Neural crest cell (in vitro differentiated cells): Measurements from ENCODE around the gene AXIN1. TPM values are rescaled to one million over a fixed set of nuclear protein-coding genes. Genes with fewer than 3 reads are reported as not detected.

Source experiments
- DNase-seq: peaks from one replicate; pipeline ENCODE4 v3.0.0; 2021; ENCODE audit warnings: low read depth, mixed read lengths, low spot score
- H3K27ac Mint-ChIP-seq: one replicate; pipeline ENCODE4 v1.8.0; 2021; ENCODE audit warnings: mild to moderate bottlenecking, mixed read lengths; ENCODE audit not compliant: unreplicated experiment
- H3K27me3 Mint-ChIP-seq: 2 replicates; pipeline ENCODE4 v1.8.0; 2021; ENCODE audit warnings: low read depth, mild to moderate bottlenecking, mixed read lengths
- H3K36me3 Mint-ChIP-seq: 2 replicates; pipeline ENCODE4 v1.8.0; 2021; ENCODE audit warnings: low read depth, mild to moderate bottlenecking, mixed read lengths
- H3K4me1 Mint-ChIP-seq: 2 replicates; pipeline ENCODE4 v1.8.0; 2021; ENCODE audit warnings: mixed read lengths
- H3K4me3 Mint-ChIP-seq: one replicate; pipeline ENCODE4 v1.8.0; 2021; ENCODE audit warnings: mild to moderate bottlenecking, mixed read lengths
- H3K9me3 Mint-ChIP-seq: 2 replicates; pipeline ENCODE4 v1.8.0; 2021; ENCODE audit warnings: mixed read lengths
- CTCF ChIP-seq: fragments of 200-600 bp; sonication (generic); conservative IDR thresholded peaks from 2 replicates; pipeline ENCODE4 v1.5.0; 2021; ENCODE audit warnings: antibody characterized with exemption, mild to moderate bottlenecking
- total RNA-seq: library from RNA; stranded (reverse); gene quantifications from 2 replicates; pipeline ENCODE4 v1.2.1, GENCODE V29; 2021

AXIN1 gene
- total RNA-seq, 1 donor from 2014 or later, result 38.2 TPM

DNA sequence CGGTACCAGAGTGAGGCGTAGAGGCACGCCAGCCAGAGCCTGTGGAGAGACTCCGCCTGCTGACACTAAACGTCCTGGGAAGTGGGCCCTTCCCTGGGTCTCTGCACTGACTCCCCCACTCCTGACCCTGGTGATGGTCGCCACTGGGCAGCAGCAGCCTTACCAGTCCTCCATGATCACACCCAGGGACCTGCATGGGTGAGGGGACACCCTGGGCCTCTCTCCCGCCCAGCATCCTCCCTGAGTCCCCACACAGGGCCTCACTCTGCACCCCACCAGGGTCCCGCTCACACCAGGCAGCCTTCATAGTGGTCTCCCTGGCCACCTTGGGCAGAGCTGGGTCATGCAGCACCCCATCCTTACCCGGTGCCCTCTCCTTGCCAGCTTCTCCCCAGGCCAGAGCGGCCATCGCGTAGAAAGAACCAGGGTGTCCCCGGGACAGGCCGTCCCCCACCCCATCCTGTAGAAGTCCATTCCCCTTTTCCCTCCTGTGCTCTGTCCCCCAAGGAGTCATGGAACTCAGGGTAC, 87.5 kb downstream of the AXIN1 start:
- Mint-ChIP-seq H3K4me1 (no peaks in the 10 kb centered on the region), H3K4me3 (no peak overlapping the region), H3K36me3 (no peaks in the 10 kb centered on the region), H3K27ac (no peak overlapping the region), H3K9me3 (no peaks in the 10 kb centered on the region), H3K27me3 (peaks cover 5% of the 10 kb centered on the region)
- no peak for DNase-seq
- TF ChIP-seq CTCF, result no peak

GRCh38 chr16:264440-264951, 88.0 kb downstream of the AXIN1 start:
- no peak for DNase-seq
- H3K4me3 Mint-ChIP-seq, result no peak overlapping the region

DNA sequence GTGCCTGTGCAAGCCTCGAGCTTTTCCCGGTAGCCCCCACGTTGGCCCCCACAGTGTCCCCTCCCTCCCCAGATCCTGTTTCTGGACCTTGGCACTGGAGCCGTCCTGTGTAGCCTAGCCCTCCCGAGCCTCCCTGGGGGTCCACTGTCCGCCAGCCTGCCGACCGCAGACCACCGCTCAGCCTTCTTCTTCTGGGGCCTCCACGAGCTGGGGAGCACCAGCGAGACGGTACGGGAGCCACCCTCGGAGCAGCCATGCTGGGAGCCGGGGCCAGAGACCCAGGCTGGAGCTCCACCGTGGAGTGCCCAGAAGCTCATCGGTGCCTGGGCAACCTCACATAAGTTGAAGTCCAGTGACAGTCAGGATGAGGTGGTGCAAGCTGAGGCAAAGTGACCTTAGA, 88.6 kb downstream of the AXIN1 start:
- Mint-ChIP-seq H3K36me3 (no peaks in the 10 kb centered on the region), H3K27ac (no peak overlapping the region), H3K27me3 (peaks cover 5% of the 10 kb centered on the region), H3K9me3 (no peaks in the 10 kb centered on the region), H3K4me1 (no peaks in the 10 kb centered on the region), H3K4me3 (no peak overlapping the region)
- TF ChIP-seq CTCF, result no peak
- DNase-seq, result no peak

More at GRCh38 chr16:264440-264951, 88.0 kb downstream of the AXIN1 start:
- Mint-ChIP-seq H3K27me3 (peaks cover 5% of the 10 kb centered on the region), H3K9me3 (no peaks in the 10 kb centered on the region), H3K4me1 (no peaks in the 10 kb centered on the region), H3K27ac (no peak overlapping the region), H3K36me3 (no peaks in the 10 kb centered on the region)
- no peak for TF ChIP-seq CTCF

- Mint-ChIP-seq H3K27ac (no peak overlapping the region), H3K4me3 (no peak overlapping the region), H3K9me3 (no peaks in the 10 kb centered on the region), H3K4me1 (no peaks in the 10 kb centered on the region), H3K27me3 (peaks cover 3% of the 10 kb centered on the region), H3K36me3 (no peaks in the 10 kb centered on the region)
- no peak for DNase-seq
- TF ChIP-seq CTCF, result no peak
These were observed 89.2 kb downstream of the AXIN1 start for GRCh38 chr16:263182-263774.

DNA sequence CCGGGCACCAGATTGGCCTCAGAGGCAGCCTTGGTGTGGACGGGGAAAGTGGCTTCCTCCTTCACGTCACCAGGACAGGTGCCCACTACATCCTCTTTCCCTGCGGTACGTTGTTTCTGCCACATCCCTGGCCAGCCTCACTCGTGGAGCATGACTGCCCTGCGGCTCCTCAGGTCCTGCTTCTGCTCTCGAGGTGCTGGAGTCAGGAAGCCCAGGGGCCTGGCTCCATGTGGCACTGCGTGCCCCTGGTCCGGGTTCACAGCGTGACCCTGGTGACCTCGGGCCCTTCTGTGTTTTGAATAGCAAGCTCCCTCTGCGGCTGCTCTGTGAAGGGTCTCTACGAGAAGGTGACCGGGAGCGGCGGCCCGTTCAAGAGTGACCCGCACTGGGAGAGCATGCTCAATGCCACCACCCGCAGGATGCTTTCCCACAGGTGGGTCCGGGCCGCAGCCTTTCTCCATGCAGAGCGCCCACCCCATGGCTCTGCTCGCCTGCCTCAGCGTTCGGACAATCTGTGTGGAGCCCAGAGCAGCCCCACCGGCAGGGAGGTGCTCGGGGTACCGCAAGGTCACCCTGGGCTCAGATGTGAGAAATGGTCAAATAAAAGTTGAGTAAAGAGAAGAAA, 90.3 kb downstream of the AXIN1 start:
- no peak for DNase-seq
- Mint-ChIP-seq H3K27me3 (no peaks in the 10 kb centered on the region), H3K27ac (no peak overlapping the region), H3K4me3 (no peak overlapping the region), H3K36me3 (no peaks in the 10 kb centered on the region), H3K4me1 (no peaks in the 10 kb centered on the region), H3K9me3 (no peaks in the 10 kb centered on the region)
- no peak for TF ChIP-seq CTCF
